ENCODE data around the gene CEP70. TPM values are rescaled to one million over a fixed set of nuclear protein-coding genes. Genes with fewer than 3 reads are reported as not detected.

Gene CEP70
- total and polyA plus RNA-seq, 4 donors: 6.9 to 26.5 (median 9.1) TPM

- 92% methylated on average over 5 of the region's 5 CpGs for WGBS
- no peak for TF ChIP-seq TAF1 (conservative IDR thresholded peaks at IDR 0.05)
- no peak for TF ChIP-seq YY1 (IDR thresholded peaks at IDR 0.05)
- TF ChIP-seq, protein P1, sequence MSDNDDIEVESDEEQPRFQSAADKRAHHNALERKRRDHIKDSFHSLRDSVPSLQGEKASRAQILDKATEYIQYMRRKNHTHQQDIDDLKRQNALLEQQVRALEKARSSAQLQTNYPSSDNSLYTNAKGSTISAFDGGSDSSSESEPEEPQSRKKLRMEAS (IDR thresholded peaks at IDR 0.05): no peak
- no peak for TF ChIP-seq FOXA2 (IDR thresholded peaks at IDR 0.05)
- TF ChIP-seq RAD21 (IDR thresholded peaks at IDR 0.05): no peak
- no peak for TF ChIP-seq EGR1 (IDR thresholded peaks at IDR 0.05; ENCODE audit: low read depth in 2 of 2)
- TF ChIP-seq NR2F2 (IDR thresholded peaks at IDR 0.05): no peak
- TF ChIP-seq HNF4G (IDR thresholded peaks at IDR 0.05): no peak
- TF ChIP-seq SP1 (IDR thresholded peaks at IDR 0.05): no peak
- TF ChIP-seq ZBTB33 (IDR thresholded peaks at IDR 0.05): no peak
- no peak for TF ChIP-seq CTCF (IDR thresholded peaks at IDR 0.05; ENCODE audit: low read depth, low read length, missing input control)
- TF ChIP-seq HNF4A (conservative IDR thresholded peaks at IDR 0.05): no peak
- no peak for TF ChIP-seq FOXA1 (IDR thresholded peaks at IDR 0.05)
- TF ChIP-seq, protein P2, sequence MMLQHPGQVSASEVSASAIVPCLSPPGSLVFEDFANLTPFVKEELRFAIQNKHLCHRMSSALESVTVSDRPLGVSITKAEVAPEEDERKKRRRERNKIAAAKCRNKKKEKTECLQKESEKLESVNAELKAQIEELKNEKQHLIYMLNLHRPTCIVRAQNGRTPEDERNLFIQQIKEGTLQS (IDR thresholded peaks at IDR 0.05): no peak
- TF ChIP-seq RXRA (IDR thresholded peaks at IDR 0.05): no peak
- TF ChIP-seq, protein P3, sequence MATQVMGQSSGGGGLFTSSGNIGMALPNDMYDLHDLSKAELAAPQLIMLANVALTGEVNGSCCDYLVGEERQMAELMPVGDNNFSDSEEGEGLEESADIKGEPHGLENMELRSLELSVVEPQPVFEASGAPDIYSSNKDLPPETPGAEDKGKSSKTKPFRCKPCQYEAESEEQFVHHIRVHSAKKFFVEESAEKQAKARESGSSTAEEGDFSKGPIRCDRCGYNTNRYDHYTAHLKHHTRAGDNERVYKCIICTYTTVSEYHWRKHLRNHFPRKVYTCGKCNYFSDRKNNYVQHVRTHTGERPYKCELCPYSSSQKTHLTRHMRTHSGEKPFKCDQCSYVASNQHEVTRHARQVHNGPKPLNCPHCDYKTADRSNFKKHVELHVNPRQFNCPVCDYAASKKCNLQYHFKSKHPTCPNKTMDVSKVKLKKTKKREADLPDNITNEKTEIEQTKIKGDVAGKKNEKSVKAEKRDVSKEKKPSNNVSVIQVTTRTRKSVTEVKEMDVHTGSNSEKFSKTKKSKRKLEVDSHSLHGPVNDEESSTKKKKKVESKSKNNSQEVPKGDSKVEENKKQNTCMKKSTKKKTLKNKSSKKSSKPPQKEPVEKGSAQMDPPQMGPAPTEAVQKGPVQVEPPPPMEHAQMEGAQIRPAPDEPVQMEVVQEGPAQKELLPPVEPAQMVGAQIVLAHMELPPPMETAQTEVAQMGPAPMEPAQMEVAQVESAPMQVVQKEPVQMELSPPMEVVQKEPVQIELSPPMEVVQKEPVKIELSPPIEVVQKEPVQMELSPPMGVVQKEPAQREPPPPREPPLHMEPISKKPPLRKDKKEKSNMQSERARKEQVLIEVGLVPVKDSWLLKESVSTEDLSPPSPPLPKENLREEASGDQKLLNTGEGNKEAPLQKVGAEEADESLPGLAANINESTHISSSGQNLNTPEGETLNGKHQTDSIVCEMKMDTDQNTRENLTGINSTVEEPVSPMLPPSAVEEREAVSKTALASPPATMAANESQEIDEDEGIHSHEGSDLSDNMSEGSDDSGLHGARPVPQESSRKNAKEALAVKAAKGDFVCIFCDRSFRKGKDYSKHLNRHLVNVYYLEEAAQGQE (IDR thresholded peaks at IDR 0.05): no peak
- no peak for TF ChIP-seq GABPA (IDR thresholded peaks at IDR 0.05 in 1 of 2, conservative IDR thresholded peaks at IDR 0.05 in 1 of 2)
- no peak for TF ChIP-seq JUND (IDR thresholded peaks at IDR 0.05)
- H3K27ac ChIP-seq (ENCODE audit: low read depth in 1 of 2, low read length in 2 of 2): no peak overlapping the region
These were observed 5.6 kb downstream of the CEP70 start for GRCh38 chr3:138588445-138588844.

More at GRCh38 chr3:138588445-138588844, 5.6 kb downstream of the CEP70 start:
- Histone ChIP-seq H3K9ac (ENCODE audit: low read depth in 1 of 2, low read length in 2 of 2) (no peak overlapping the region), H3K4me3 (ENCODE audit: low read depth in 1 of 3, low read length in 3 of 3) (no peak overlapping the region), H3K9me3 (ENCODE audit: control insufficient read depth in 4 of 4, low read length in 3 of 4) (no peaks in the 10 kb centered on the region), H3K36me3 (ENCODE audit: control insufficient read depth in 4 of 4, insufficient read depth in 3 of 4, low read depth in 1 of 4, low read length in 3 of 4) (peaks cover 0 to 4% (median 2%) of the 10 kb centered on the region in 4 donors), H3K4me1 (ENCODE audit: control insufficient read depth in 4 of 4, insufficient read depth in 4 of 4, low read length in 3 of 4) (peaks cover 0 to 15% (median 12%) of the 10 kb centered on the region in 4 donors), H3K27me3 (ENCODE audit: control insufficient read depth in 4 of 4, insufficient read depth in 4 of 4, low read length in 3 of 4) (no peaks in the 10 kb centered on the region)
- no peak for DNase-seq (ENCODE audit: low spot score)

Data from liver (tissue), 9 donors.